ENCODE results near the gene FUT7. TPM values are rescaled to one million over a fixed set of nuclear protein-coding genes. Genes with fewer than 3 reads are reported as not detected.

FUT7 gene
- total and polyA plus RNA-seq, 2 donors (not counting 1 experiment from before 2014, with no cell fraction given) = not detected

- Histone ChIP-seq H3K4me1 (ENCODE audit: control insufficient read depth, extremely low read depth, insufficient read depth, low read length) (peaks cover 2% of the 10 kb centered on the region), H3K36me3 (ENCODE audit: control insufficient read depth, insufficient read depth, low read length) (no peaks in the 10 kb centered on the region), H3K79me2 (ENCODE audit: control insufficient read depth, insufficient read depth, low read length) (no peaks in the 10 kb centered on the region), H3K4me2 (ENCODE audit: extremely low read depth, insufficient read depth, low read length) (no peak within 1 kb of the TSS), H3K9ac (ENCODE audit: insufficient read depth, low read length) (no peak within 1 kb of the TSS), H3K27me3 (ENCODE audit: control insufficient read depth, insufficient read depth, low read length) (peaks cover 24% of the 10 kb centered on the region), H2AFZ (ENCODE audit: low read length) (no peak within 1 kb of the TSS), H3K4me3 (replicated peaks in 1 of 4; ENCODE audit: control extremely low read depth in 1 of 4, insufficient read depth in 1 of 4, low read depth in 3 of 4, low read length in 4 of 4) (no peak within 1 kb of the TSS), H3K27ac (ENCODE audit: insufficient read depth, low read length) (no peak within 1 kb of the TSS), H4K20me1 (ENCODE audit: control insufficient read depth, extremely low read depth, insufficient read depth, low read length) (no peaks in the 10 kb centered on the region), H3K9me3 (ENCODE audit: control insufficient read depth, insufficient read depth, low read depth, low read length) (no peaks in the 10 kb centered on the region)
- TF ChIP-seq EZH2 (IDR thresholded peaks at IDR 0.05; ENCODE audit: low read length, missing control alignments) = no peak
- no peak for TF ChIP-seq CTCF (conservative IDR thresholded peaks at IDR 0.05 in 1 of 2, IDR thresholded peaks at IDR 0.05 in 1 of 2; ENCODE audit: low read depth in 1 of 2, low read length in 2 of 2)
- DNase-seq (ENCODE audit: low read depth in 2 of 2) = no peak
Measured at GRCh38 chr9:137053944-137054931, 22.4 kb upstream of the FUT7 start, which contains the start of gene ENTPD2. ENTPD2 (minus strand) TSS chr9:137054061; CDS start chr9:137053997, 64 bp downstream.

- peaks cover 22% of the 10 kb centered on the region for H3K27me3 ChIP-seq (ENCODE audit: control insufficient read depth, insufficient read depth, low read length)
- no peaks in the 10 kb centered on the region for H4K20me1 ChIP-seq (ENCODE audit: control insufficient read depth, extremely low read depth, insufficient read depth, low read length)
- no peaks in the 10 kb centered on the region for H3K9me3 ChIP-seq (ENCODE audit: control insufficient read depth, insufficient read depth, low read depth, low read length)
- H3K4me1 ChIP-seq (ENCODE audit: control insufficient read depth, extremely low read depth, insufficient read depth, low read length) = peaks cover 2% of the 10 kb centered on the region
- no peak overlapping the region for H2AFZ ChIP-seq (ENCODE audit: low read length)
- H3K36me3 ChIP-seq (ENCODE audit: control insufficient read depth, insufficient read depth, low read length) = no peaks in the 10 kb centered on the region
- no peak overlapping the region for H3K27ac ChIP-seq (ENCODE audit: insufficient read depth, low read length)
- no peak for TF ChIP-seq CTCF (conservative IDR thresholded peaks at IDR 0.05 in 1 of 2, IDR thresholded peaks at IDR 0.05 in 1 of 2; ENCODE audit: low read depth in 1 of 2, low read length in 2 of 2)
- TF ChIP-seq EZH2 (IDR thresholded peaks at IDR 0.05; ENCODE audit: low read length, missing control alignments) = peak; percentile 68
- H3K9ac ChIP-seq (ENCODE audit: insufficient read depth, low read length) = no peak overlapping the region
- H3K4me2 ChIP-seq (ENCODE audit: extremely low read depth, insufficient read depth, low read length) = no peak overlapping the region
- no peak overlapping the region for H3K4me3 ChIP-seq (replicated peaks in 1 of 4; ENCODE audit: control extremely low read depth in 1 of 4, insufficient read depth in 1 of 4, low read depth in 3 of 4, low read length in 4 of 4)
- no peaks in the 10 kb centered on the region for H3K79me2 ChIP-seq (ENCODE audit: control insufficient read depth, insufficient read depth, low read length)
- no peak for DNase-seq (ENCODE audit: low read depth in 2 of 2)
Measured at GRCh38 chr9:137052998-137053943, 21.4 kb upstream of the FUT7 start.

GRCh38 chr9:137052293-137052692 is 20.4 kb upstream of the FUT7 start:
- Histone ChIP-seq H3K4me3 (replicated peaks in 1 of 4; ENCODE audit: control extremely low read depth in 1 of 4, insufficient read depth in 1 of 4, low read depth in 3 of 4, low read length in 4 of 4) (no peak overlapping the region), H3K27ac (ENCODE audit: insufficient read depth, low read length) (no peak overlapping the region), H3K27me3 (ENCODE audit: control insufficient read depth, insufficient read depth, low read length) (peaks cover 22% of the 10 kb centered on the region), H3K79me2 (ENCODE audit: control insufficient read depth, insufficient read depth, low read length) (no peaks in the 10 kb centered on the region), H3K9me3 (ENCODE audit: control insufficient read depth, insufficient read depth, low read depth, low read length) (no peaks in the 10 kb centered on the region), H3K4me2 (ENCODE audit: extremely low read depth, insufficient read depth, low read length) (no peak overlapping the region), H3K4me1 (ENCODE audit: control insufficient read depth, extremely low read depth, insufficient read depth, low read length) (peaks cover 2% of the 10 kb centered on the region), H3K36me3 (ENCODE audit: control insufficient read depth, insufficient read depth, low read length) (no peaks in the 10 kb centered on the region), H4K20me1 (ENCODE audit: control insufficient read depth, extremely low read depth, insufficient read depth, low read length) (no peaks in the 10 kb centered on the region), H2AFZ (ENCODE audit: low read length) (no peak overlapping the region), H3K9ac (ENCODE audit: insufficient read depth, low read length) (no peak overlapping the region)
- DNase-seq (ENCODE audit: low read depth in 2 of 2) = no peak
- TF ChIP-seq CTCF (conservative IDR thresholded peaks at IDR 0.05 in 1 of 2, IDR thresholded peaks at IDR 0.05 in 1 of 2; ENCODE audit: low read depth in 1 of 2, low read length in 2 of 2) (no peak), EZH2 (IDR thresholded peaks at IDR 0.05; ENCODE audit: low read length, missing control alignments) (no peak)
